ENCODE data around the gene ARID4A. TPM values are rescaled to one million over a fixed set of nuclear protein-coding genes. Genes with fewer than 3 reads are reported as not detected.

The ARID4A gene
- total RNA-seq, 1 donor from 2014 or later: 42.0 TPM

DNA sequence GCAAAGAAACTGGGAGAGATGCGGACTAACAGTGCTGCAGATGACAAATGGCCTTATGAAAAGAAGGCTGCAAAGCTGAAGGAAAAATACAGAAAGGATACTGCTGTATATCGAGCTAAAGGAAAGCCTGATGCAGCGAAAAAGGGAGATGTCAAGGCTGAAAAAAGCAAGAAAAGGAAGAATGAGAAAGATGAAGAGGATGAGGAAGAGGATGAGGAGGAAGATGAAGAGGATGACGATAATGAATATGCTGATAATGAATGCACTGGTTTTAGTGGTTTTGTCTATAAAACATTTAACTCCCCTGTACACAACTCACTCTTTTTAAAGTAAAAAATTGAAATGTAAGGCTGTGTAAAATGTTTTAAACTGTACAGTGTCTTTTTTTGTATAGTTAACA lies 13.2 kb upstream of the ARID4A start:
- CTCF ChIA-PET: no interaction called here

DNA sequence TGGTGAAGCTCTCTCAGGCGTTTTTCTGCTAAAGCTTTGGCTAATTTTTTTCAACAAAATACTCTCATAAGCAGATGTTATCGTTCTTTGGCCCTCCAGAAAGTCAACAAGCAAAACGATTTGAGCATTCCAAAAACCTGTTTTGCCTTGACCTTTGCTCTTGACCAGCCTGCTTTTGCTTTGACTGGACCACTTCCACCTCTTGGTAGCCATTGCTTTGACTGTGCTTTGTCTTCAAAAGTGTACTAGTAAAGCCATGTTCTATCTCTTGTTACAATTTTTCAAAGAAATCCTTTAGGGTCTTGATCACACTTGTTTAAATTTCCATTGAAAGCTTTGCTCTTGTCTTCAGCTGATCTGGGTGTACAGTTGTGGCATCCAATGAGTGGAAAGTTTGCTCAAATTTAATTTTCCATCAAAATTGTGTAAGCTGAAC lies 10.7 kb upstream of the ARID4A start:
- Mint-ChIP-seq H3K9me3 (no peaks in the 10 kb centered on the region), H3K27ac (no peak overlapping the region), H3K4me1 (peaks cover 23% of the 10 kb centered on the region), H3K4me3 (no peak overlapping the region), H3K27me3 (no peaks in the 10 kb centered on the region), H3K36me3 (ENCODE audit: low read depth) (peaks cover 87% of the 10 kb centered on the region)
- TF ChIP-seq, protein P1, sequence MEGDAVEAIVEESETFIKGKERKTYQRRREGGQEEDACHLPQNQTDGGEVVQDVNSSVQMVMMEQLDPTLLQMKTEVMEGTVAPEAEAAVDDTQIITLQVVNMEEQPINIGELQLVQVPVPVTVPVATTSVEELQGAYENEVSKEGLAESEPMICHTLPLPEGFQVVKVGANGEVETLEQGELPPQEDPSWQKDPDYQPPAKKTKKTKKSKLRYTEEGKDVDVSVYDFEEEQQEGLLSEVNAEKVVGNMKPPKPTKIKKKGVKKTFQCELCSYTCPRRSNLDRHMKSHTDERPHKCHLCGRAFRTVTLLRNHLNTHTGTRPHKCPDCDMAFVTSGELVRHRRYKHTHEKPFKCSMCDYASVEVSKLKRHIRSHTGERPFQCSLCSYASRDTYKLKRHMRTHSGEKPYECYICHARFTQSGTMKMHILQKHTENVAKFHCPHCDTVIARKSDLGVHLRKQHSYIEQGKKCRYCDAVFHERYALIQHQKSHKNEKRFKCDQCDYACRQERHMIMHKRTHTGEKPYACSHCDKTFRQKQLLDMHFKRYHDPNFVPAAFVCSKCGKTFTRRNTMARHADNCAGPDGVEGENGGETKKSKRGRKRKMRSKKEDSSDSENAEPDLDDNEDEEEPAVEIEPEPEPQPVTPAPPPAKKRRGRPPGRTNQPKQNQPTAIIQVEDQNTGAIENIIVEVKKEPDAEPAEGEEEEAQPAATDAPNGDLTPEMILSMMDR (IDR thresholded peaks at IDR 0.05): no peak
- POLR2A ChIA-PET: no interaction called here
- ATAC-seq (ENCODE audit: low read depth) (no peak), DNase-seq (no peak)
- CTCF ChIA-PET: no interaction called here
- intact Hi-C loops (cut with micrococcal nuclease): no loop called here

More for the DNA sequence above, 13.2 kb upstream of the ARID4A start:
- ATAC-seq (ENCODE audit: low read depth) (no peak), DNase-seq (no peak)
- Mint-ChIP-seq H3K36me3 (ENCODE audit: low read depth) (peaks cover 92% of the 10 kb centered on the region), H3K27ac (no peak overlapping the region), H3K9me3 (no peaks in the 10 kb centered on the region), H3K27me3 (no peaks in the 10 kb centered on the region), H3K4me3 (no peak overlapping the region), H3K4me1 (peaks cover 42% of the 10 kb centered on the region)
- intact Hi-C loops (cut with micrococcal nuclease): no loop called here
- POLR2A ChIA-PET: interaction anchor here (2.2 kb wide), 1 partner anchor 13 kb away, joined by 10 read pairs; the partner anchor contains the start of gene ARID4A
- TF ChIP-seq, protein P1 (IDR thresholded peaks at IDR 0.05): no peak

DNA sequence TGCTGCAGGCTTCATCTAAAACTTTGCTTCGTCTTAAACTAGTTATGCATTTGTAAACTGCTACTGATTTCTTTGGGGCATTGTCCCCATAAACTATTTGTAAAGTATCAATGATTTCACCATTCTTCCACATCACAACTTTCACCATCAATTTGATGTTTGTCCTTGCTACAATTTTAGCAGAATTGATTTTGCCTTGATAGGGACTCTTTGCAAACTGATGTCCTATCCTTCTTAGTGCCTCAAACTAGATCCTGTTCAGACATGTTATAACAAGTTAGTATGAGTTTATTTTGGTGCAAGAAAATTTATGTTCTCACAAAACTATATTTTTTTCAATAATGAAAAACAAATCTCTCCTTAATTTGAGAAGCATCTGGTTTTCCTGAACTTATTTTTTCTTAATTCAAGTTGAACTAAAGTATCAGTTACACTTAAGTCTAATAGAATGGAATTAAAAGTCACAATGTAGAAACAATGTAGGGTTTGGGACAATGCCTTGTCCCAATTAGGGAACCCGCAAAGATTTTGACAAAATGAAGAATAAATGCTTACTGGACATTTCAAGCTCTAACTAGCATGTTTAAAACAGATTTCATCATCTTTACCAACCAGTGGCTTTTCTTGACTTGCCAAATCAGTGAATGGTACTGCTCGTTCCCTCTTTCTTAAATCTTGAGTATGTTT lies 10.1 kb upstream of the ARID4A start:
- H3K36me3 Mint-ChIP-seq (ENCODE audit: low read depth): peaks cover 88% of the 10 kb centered on the region

DNA sequence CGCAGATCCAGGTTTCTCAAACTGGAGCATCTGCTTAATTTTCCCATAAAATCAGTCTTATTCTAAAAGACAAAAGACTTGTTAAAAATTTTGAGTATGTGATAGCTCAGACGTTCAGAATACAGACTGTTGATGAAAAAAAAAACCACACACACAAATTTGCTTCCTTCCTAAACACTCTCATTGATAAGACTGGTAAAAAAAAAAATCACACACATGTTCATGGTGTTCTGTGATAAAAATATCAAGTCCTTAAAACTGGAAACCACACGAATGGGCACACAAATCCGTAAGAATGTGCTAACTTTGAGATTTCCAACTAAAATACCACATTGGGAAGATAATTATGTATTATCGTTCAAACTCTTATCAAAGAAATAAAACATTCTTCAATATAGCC lies 6.7 kb upstream of the ARID4A start:
- ATAC-seq (ENCODE audit: low read depth) (no peak), DNase-seq (no peak)
- CTCF ChIA-PET: no interaction called here
- Mint-ChIP-seq H3K36me3 (ENCODE audit: low read depth) (peaks cover 83% of the 10 kb centered on the region), H3K27me3 (no peaks in the 10 kb centered on the region), H3K4me1 (peaks cover 46% of the 10 kb centered on the region), H3K9me3 (no peaks in the 10 kb centered on the region), H3K4me3 (no peak overlapping the region), H3K27ac (no peak overlapping the region)
- POLR2A ChIA-PET: interaction anchor here (0.6 kb wide), 1 partner anchor 14 kb away, joined by 4 read pairs; no protein-coding TSS in a partner anchor
- TF ChIP-seq, protein P1 (IDR thresholded peaks at IDR 0.05): no peak
- intact Hi-C loops (cut with micrococcal nuclease): no loop called here

More for the DNA sequence above, 10.1 kb upstream of the ARID4A start:
- DNase-seq: no peak
- Mint-ChIP-seq H3K27me3 (no peaks in the 10 kb centered on the region), H3K4me3 (no peak overlapping the region), H3K4me1 (peaks cover 25% of the 10 kb centered on the region), H3K9me3 (no peaks in the 10 kb centered on the region), H3K27ac (no peak overlapping the region)
- intact Hi-C loops (cut with micrococcal nuclease): no loop called here
- TF ChIP-seq, protein P1 (IDR thresholded peaks at IDR 0.05): no peak
- ATAC-seq (ENCODE audit: low read depth): no peak
- ChIA-PET CTCF (no interaction called here), POLR2A (interaction anchor here (1.2 kb wide), 1 partner anchor 9 kb away, joined by 4 read pairs; the partner anchor contains the start of gene ARID4A)

DNA sequence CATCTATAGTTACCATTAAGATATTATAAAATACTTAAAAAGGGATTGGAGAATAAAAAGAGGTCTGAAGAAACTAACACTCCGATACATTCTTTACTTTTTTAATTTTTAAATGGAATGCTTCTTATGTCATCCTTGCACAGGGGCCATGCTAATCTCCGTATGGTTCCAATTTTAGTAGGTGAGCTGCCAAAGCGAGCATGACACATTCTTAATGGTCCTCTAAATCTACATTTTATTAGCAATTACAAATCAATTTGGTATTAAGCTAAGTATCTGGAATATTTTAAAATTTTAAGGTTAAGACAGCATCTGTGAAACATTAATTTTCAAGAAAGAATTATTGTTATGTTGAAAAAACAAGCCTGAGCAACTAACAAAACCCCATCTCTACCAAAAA lies 6.2 kb upstream of the ARID4A start:
- Mint-ChIP-seq H3K9me3 (no peaks in the 10 kb centered on the region), H3K27ac (no peak overlapping the region), H3K36me3 (ENCODE audit: low read depth) (peaks cover 79% of the 10 kb centered on the region), H3K4me3 (no peak overlapping the region), H3K27me3 (no peaks in the 10 kb centered on the region), H3K4me1 (peaks cover 51% of the 10 kb centered on the region)
- TF ChIP-seq, protein P1 (IDR thresholded peaks at IDR 0.05): no peak
- CTCF ChIA-PET: no interaction called here
- ATAC-seq (ENCODE audit: low read depth) (no peak), DNase-seq (no peak)
- intact Hi-C loops (cut with micrococcal nuclease): no loop called here
- POLR2A ChIA-PET: interaction anchor here (0.7 kb wide), 1 partner anchor 30 kb away, joined by 4 read pairs; no protein-coding TSS in a partner anchor
